SHP77 treated with DMSO at 0.1 percent for 48 hours (cell line): ENCODE results near the gene ESYT2.
A peak's percentile ranks its signal among the peaks of the same experiment; 100 is the strongest.
"Not testable (repeated sequence)": the region's sequence is repeated elsewhere in the genome, so short reads cannot be mapped to it uniquely, and the experiment has no call there.

ENCODE experiments used
- DNase-seq: peaks from one replicate; lab custom pipeline; 2025; lab: John Stamatoyannopoulos, UW

The ESYT2 gene

DNA sequence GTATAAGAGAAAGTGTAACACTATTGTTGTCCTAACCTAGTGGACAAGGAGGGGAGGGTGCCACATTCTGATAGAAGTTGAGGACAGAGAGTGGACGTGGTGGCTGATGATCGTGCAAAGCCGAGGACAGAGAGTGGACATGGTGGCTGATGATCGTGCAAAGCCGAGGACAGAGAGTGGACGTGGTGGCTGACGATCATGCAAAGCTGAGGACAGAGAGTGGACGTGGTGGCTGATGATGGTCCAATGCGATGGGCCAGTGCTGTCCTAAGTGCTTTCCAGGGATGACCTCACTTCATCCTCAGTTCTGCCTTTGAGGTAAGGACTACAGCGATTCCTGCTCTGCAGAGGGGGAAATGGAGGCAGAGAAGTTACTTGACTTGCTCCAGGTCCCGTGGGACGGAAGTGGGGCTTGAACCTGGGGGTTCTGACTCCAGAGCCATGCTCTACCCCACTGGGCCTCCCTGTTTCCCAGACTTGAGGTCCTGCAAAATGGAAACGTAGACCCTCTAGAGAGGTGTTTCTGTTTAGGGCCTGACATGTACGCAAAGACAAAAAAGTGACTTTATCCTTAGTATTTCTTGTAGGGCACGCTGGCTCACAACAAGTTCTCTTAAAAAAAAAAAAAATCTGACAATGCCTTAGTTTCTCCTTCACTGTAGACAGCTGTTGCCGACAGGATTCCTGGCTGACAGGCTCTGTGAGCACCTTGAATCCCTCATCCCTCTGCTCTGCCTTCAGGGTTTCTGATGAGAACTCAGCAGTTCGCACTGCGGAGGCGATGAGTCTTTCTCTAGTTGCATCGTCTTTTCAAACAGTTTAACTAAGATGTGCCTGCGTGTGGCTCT, 104.4 kb downstream of the ESYT2 start:
- DNase-seq, result no peak

GRCh38 chr7:158723714-158724385, 105.5 kb downstream of the ESYT2 start:
- no peak for DNase-seq

DNA sequence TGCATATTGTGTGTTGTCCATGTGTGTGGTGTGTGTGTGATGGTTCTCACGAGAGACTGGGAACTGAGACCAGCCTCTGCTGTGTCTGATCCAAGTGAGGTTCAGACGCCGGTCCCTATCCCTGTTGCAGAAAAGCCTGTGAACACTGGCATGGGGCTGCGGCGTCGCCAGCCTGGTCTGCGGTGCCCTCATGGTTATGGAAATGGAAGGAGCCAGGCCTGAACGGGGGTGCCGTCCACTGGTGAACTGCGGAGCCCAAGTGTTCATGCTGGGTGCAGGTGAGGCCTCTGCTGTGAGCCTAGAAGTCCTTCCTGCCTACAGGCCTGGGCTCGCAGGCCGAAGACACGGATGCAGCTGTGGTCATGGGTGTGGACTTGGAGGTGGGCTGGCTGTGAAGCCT, 106.0 kb downstream of the ESYT2 start:
- DNase-seq, result no peak

DNA sequence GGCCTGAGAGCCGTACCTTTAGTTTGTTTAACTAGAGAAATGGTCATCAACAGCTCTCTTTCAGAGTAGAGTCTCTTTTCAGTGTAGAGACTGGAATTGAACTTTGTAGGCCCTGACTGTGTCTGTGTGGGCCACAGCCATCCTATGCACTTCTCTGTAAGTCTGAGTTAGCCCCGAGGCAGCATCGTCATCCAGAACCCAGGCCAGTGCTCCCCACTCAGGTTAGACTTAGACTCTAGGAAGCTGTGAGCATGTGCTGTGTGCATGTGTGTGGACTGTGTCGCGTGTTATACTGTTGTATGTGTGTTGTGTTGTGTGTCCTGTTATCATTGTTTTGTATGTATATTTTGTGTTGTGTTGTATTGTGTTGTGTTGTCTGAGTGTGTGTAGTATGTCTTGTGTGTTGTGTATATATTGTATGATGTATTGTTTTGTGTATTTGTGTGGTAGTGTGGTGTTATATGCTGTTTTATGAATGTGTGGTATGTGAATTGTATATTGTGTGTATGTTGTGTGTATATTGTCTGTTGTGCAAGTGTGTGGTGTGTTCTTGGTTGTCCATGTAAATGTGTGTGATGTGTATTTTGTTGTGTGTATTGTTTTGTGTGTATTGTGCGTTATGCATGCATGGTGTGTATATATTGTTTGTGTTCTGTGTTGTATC, 106.6 kb downstream of the ESYT2 start:
- no peak for DNase-seq

DNA sequence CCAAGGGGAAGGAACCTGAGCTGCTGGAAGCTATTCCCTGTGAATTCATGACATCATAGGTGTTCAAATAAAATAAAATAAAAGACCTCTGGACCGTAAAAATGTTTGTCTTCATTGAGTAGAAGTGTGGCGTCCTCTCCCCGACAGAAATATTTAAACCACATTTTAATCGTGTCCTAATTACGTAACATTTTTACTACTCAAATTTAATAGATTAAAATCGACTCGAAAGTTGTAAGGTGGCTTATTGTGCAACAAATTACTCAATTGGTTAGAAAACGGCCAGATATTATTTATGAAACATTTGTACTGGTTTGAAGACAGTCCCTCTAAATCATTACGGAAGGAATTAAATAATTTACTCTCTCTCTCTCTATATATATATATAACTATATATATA, 109.2 kb downstream of the ESYT2 start:
- no peak for DNase-seq

- no peak for DNase-seq
Observed at GRCh38 chr7:158716802-158717201, 112.5 kb downstream of the ESYT2 start.

DNA sequence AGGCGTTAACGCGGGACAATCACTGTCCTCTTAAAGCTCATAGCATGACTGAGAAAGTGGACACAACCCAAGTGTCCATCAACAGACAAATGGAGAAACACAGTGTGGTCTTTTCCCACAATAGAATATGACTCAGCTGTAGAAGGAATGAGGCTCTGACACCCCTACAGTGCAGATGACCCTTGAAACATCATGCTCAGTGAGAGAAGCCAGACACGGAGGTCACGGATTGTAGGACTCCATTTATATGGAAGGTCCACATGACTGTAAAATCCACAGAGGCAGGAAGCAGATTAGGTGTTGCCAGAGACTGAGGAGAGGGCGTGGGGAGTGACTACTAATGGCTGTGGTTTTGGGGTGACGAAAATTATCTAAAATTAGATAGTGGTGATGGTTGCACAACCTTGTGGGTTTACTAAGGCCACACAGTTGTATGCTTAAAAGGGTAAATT, 118.6 kb downstream of the ESYT2 start:
- DNase-seq, result no peak

DNA sequence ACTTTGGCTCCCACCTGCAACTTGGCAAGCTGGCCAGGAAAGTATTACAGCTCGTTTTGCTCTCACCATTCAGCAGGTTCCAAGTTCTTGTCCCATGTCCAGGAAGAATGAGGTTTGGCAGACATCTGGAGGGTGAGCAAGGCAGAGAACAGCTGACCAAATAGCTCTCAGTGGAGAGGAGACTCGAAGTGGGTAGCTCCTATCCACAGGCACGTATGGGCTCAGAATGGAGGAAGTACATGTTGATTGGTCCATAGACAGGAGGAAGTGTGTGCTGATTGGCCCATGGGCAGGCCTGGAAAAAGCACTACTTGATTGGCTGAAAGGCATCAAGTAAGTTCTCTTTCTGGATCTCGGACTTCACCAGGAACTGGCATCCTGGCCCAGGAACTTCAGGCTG, 121.7 kb downstream of the ESYT2 start:
- DNase-seq, result no peak

- DNase-seq, result no peak
Observed at GRCh38 chr7:158706710-158707590, 122.4 kb downstream of the ESYT2 start.

DNA sequence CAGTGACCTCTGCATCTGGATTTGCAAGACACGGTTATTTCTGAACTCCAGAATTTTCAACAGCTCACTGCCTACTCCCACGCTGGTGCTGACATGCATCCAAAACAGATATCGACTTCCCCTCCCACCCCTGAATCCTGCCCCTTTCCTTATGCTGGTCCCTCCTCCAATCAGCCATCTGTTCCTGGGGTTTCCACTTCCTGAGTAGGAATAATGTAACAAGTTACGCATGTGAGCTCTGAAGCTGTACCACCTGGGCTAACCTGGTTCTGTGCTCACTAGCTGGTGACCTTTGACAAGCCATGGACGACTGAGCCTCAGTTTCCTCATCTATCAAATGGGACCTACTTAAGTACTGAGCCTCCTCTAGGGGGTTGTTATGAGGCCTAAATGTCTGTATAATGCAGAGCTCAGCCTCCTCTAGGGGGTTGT, 123.0 kb downstream of the ESYT2 start:
- DNase-seq, result no peak

DNA sequence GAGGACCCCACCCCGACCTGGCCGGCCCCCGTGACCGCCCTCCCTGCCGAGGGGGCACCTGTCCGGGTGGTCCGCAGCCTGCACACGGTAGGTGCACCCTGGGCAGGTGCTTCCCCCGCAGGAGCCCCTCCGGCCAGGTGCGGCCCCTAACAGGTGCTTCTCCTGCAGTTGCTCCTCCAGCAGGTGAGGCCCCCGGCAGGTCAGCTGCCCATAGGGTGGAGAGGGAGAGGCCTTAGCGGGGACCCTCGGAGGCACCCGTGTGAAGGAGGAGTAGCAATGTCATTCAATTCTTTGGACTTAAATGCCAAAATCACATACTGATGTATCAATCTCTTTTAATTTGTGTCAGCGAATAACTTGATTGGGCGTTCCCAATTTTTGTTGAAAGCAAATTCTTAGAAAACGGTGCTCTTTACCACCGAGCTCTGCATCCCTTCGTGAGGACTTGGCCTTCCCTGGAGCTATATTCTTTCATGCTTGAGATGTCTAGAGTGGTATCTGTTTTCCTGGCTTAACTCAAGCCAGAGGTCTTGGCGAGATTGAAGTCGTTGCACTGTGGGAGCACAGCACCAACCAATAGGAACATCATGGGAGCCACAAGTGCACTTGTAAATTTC, 124.0 kb downstream of the ESYT2 start:
- no peak for DNase-seq

DNA sequence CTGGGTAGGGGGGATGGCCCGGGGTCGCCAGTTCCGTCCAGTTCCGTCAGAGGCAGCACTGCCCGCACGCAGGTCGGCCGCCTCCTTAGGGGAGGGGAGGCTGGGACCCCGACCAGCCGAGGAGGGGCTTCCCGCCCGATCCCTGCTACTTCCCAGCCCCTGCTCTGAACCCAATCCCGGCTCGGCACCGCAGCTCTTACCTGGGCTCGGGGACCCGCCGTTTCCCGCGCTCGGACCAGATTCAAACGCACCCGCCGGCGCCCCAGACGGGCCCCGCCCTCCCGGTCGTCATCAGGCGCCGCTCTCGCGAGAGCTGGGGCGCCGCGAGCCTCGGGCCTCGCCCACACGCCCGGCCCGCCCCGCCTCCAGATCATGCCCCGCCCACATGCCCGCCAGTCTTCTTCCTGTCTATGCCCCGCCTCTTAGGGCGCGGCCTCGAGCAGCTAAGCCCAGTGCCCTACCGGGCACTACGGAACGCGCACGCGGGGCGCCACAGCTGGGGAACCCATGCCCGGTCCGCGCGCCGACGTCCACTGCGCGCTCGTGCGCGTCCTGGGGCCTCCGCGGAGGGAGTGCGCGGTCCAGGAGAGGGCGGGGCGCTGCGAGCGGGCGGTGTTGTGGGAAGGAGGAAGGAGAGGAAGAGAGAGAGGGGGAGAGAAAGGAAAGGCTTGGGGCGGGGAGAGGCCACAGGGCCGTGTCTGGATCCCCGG, 124.6 kb downstream of the ESYT2 start, which contains the start of gene NCAPG2:
TSS of gene NCAPG2 (minus strand) at position 281 of the 710 bp plus-strand sequence. CDS start 2,905 bp downstream, outside the sequence.
- peak; percentile 92 for DNase-seq

DNA sequence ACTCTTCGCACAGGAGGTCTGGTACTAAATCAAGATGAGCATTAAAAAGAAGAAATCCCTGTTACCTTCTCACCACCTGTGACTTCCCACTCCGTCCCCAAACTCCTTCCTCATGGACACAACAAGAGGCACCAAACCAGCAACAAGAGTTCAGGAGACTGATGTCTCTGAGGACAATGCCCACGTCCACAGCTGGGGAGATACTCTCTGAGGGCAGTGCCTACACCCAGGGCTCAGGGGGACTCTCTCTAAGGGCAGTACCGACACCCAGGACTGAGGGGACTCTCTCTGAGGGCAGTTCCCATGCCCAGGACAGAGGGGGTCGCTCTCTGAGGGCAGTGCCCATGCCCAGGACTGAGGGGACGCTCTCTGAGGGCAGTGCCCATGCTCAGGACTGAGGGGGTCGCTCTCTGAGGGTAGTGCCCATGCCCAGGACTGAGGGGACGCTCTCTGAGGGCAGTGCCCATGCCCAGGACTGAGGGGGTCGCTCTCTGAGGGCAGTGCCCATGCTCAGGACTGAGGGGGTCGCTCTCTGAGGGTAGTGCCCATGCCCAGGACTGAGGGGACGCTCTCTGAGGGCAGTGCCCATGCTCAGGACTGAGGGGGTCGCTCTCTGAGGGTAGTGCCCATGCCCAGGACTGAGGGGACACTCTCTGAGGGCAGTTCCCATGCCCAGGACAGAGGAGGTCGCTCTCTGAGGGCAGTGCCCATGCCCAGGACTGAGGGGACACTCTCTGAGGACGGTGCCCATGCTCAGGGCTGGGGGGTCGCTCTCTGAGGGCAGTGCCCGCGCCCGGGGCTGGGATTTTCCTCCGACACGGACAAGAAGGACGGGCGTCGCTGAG, 125.4 kb downstream of the ESYT2 start:
- not testable (repeated sequence) for DNase-seq

DNA sequence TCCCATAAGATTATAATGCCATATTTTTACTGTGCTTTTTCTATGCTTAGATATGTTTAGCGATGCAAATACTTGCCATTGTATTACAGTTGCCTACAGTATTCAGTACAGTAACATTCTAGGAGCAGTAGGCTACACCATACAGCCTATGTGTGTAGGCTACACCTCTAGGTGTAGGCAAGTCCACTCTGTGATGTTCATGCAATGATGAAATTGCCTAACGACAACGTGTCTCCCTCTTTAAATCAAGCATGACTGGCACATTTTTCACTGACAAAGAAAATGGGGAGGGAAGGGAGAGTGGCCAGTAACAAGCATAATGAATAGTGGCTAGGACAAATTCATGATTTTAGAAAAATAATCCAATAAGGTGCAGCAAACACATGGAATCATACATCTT, 126.4 kb downstream of the ESYT2 start:
- no peak for DNase-seq

DNA sequence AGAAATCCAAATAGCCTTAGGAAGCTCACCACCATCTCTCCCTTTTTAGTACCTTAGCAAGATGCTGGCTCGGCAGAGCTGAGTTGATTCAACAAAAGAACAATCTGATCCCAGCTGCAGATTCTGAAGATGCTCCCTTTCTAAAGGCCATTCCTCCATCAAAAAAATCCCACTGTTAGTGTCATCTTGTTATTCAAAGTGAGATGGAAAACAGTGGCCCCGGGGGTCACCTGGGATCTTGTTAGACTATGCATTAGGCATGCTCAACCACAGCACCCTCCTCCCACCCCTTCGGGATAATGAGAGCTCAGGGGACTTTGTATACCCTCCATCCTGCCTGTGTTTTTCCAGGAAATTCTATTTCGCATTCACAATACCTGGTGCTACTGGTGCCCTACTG, 127.1 kb downstream of the ESYT2 start:
- DNase-seq, result no peak

DNA sequence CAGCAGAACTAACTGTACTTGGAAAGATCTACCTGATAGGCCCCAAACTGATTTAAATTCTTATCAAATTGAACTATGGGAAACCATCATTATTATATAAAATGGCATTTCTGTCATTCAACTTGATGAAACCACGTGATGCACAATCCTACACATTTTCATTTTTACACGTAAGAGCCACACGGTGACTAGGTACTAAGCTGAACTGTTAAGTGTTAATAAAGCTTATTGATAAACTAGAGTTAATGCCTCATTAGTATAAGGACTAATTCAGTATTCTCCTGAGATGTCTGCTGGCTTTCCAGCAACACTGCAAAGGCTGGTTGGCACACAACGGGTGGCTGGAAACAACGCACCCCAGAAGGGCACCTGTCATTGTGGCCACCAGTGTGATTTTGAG, 129.3 kb downstream of the ESYT2 start:
- no peak for DNase-seq

- DNase-seq, result no peak
Observed at GRCh38 chr7:158699341-158699740, 130.0 kb downstream of the ESYT2 start.

DNA sequence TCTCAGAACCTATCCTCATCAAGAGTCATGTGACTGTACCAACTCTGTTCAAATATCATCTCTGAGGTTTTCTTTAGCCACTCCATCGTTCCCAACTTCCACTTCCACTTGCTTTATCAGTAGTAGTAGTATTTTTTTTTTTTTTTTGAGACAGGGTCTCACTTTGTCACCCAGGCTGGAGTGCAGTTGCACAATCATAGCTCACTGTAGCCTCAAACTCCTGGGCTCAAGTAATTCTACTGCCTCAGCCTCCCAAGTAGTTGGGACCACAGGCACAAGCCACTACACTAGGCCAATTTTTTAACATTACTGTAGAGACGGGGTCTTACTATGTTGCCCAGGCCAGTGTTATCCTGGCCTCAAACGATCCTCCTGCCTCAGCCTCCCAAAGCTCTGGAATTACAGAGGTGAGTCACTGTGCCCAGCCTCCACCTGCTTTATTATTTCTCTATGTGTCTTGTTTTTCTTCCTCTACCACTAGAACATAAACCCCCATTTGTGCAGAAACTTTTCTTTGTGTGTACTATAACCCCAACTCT, 130.6 kb downstream of the ESYT2 start:
- DNase-seq, result no peak

DNA sequence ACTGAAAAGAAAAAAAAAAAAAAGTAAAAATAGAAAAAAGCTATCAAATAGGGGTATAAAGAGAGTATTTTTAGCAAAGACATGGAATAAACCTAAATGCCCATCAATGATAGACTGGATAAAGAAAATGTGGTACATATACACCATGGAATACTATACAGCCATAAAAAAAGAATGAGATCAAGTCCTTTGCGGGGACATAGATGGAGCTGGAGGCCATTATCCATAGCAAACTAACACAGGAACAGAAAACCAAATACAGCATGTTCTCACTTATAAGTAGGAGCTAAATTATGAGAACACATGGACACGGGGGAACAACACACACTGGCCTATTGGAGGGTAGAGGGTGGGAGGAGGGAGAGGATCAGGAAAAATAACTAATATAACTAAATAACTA, 131.7 kb downstream of the ESYT2 start:
- DNase-seq, result not testable (repeated sequence)
